GM23248 (cell line): ENCODE data around the gene LMO2. TPM values are rescaled to one million over a fixed set of nuclear protein-coding genes. Genes with fewer than 3 reads are reported as not detected.
A peak's percentile ranks its signal among the peaks of the same experiment; 100 is the strongest.

Experiments
- DNase-seq: peaks from one replicate; pipeline ENCODE4 v3.0.0-alpha.2; 2015
- H2AFZ ChIP-seq: fragments of 200-600 bp; sonication (generic); 2 replicates; pipeline ENCODE4 v1.6.1; 2016; ENCODE audit warnings: antibody characterized with exemption
- H3F3A ChIP-seq: fragments of 200-600 bp; sonication (generic); 2 replicates; pipeline ENCODE4 v1.6.1; 2016; ENCODE audit warnings: mild to moderate bottlenecking, antibody characterized with exemption, mixed run types; ENCODE audit not compliant: insufficient read depth
- H3K27ac ChIP-seq: fragments of 200-600 bp; sonication (generic); 2 replicates; pipeline ENCODE4 v1.5.1; 2016; ENCODE audit warnings: mild to moderate bottlenecking
- H3K27me3 ChIP-seq: fragments of 200-600 bp; sonication (generic); replicated peaks from 2 replicates; pipeline ENCODE4 v1.6.1; 2016; ENCODE audit warnings: mild to moderate bottlenecking; ENCODE audit not compliant: insufficient read depth
- H3K36me3 ChIP-seq: fragments of 200-600 bp; sonication (generic); 2 replicates; pipeline ENCODE4 v1.6.1; 2016; ENCODE audit warnings: low read depth, mild to moderate bottlenecking
- H3K4me1 ChIP-seq: fragments of 200-600 bp; sonication (generic); 2 replicates; pipeline ENCODE4 v1.6.1; 2016; ENCODE audit warnings: mild to moderate bottlenecking; ENCODE audit not compliant: insufficient read depth
- H3K4me2 ChIP-seq: fragments of 200-600 bp; sonication (generic); one replicate; pipeline ENCODE4 v1.6.1; 2016; ENCODE audit warnings: mild to moderate bottlenecking; ENCODE audit not compliant: unreplicated experiment
- H3K4me3 ChIP-seq: fragments of 200-600 bp; sonication (generic); 2 replicates; pipeline ENCODE4 v1.5.1; 2016; ENCODE audit warnings: mild to moderate bottlenecking
- H3K79me2 ChIP-seq: fragments of 200-600 bp; sonication (generic); 2 replicates; pipeline ENCODE4 v1.6.1; 2016; ENCODE audit warnings: mild to moderate bottlenecking; ENCODE audit not compliant: insufficient read depth
- H3K9ac ChIP-seq: fragments of 200-600 bp; sonication (generic); 2 replicates; pipeline ENCODE4 v1.6.1; 2016; ENCODE audit warnings: mild to moderate bottlenecking
- H3K9me2 ChIP-seq: fragments of 200-600 bp; sonication (generic); 2 replicates; pipeline ENCODE4 v1.6.1; 2016; ENCODE audit warnings: mixed run types, mild to moderate bottlenecking, moderate library complexity; ENCODE audit not compliant: insufficient read depth
- H3K9me3 ChIP-seq: fragments of 200-600 bp; sonication (generic); one replicate; pipeline ENCODE4 v1.6.1; 2017; ENCODE audit warnings: low read depth
- H4K20me1 ChIP-seq: fragments of 200-600 bp; sonication (generic); 2 replicates; pipeline ENCODE4 v1.6.0; 2016; ENCODE audit not compliant: insufficient read depth
- EZH2 ChIP-seq: fragments of 200-600 bp; sonication (generic); IDR thresholded peaks from 2 replicates; pipeline ENCODE4 v1.6.1; 2018; ENCODE audit warnings: antibody characterized with exemption, mild to moderate bottlenecking; ENCODE audit not compliant: insufficient read depth, poor library complexity, severe bottlenecking
- EZH2phosphoT487 ChIP-seq: fragments of 200-600 bp; sonication (generic); IDR thresholded peaks from 2 replicates; pipeline ENCODE4 v1.6.1; 2018; ENCODE audit warnings: antibody characterized with exemption, moderate library complexity, mild to moderate bottlenecking, low read depth; ENCODE audit not compliant: insufficient read depth
- whole genome bisulfite sequencing, 2 experiments: methylation state at CpG; one replicate each; pipeline ENCODE4 v1.1.6; 2015 to 2017; ENCODE audit warnings: low lambda C conversion rate in 2 of 2, low coverage in 1 of 2; ENCODE audit errors: missing lambda C conversion rate in 2 of 2; 5-methylcytosine and 5-hydroxymethylcytosine counted together
- in situ Hi-C: fragments of 300-500 bp; cut with MboI; formaldehyde crosslinking; loops from 2 replicates; pipeline ENCODE4 v1.15.0; 2020
- polyA plus RNA-seq: library from polyadenylated mRNA; unstranded; fragments of >200 nt; fragmentation: Nextera tagmentation; extraction: Ambion mirVana; gene quantifications from 2 replicates; pipeline ENCODE4 v1.2.1, GENCODE V29; 2016
- total RNA-seq: library from RNA; depleted of rRNA; stranded (reverse); fragments of >200 nt; shearing (Covaris generic); gene quantifications from 2 replicates; pipeline ENCODE4 v1.2.3, GENCODE V29; 2014

LMO2 gene
- total and polyA plus RNA-seq, 2 experiments from 2014 or later = not detected

GRCh38 chr11:33898957-33899356 lies 7.1 kb upstream of the LMO2 start:
- Histone ChIP-seq H3K27me3 (peaks cover 29% of the 10 kb centered on the region), H3K4me2 (peak overlapping the region; percentile 24), H3K36me3 (no peaks in the 10 kb centered on the region), H3K9me2 (no peaks in the 10 kb centered on the region), H3K9me3 (no peaks in the 10 kb centered on the region), H4K20me1 (no peaks in the 10 kb centered on the region), H3K79me2 (no peaks in the 10 kb centered on the region), H3K9ac (no peak overlapping the region), H3F3A (no peaks in the 10 kb centered on the region), H3K27ac (no peak overlapping the region), H3K4me3 (no peak overlapping the region), H2AFZ (no peak overlapping the region), H3K4me1 (peaks cover 14% of the 10 kb centered on the region)
- in situ Hi-C loops = no loop called here
- TF ChIP-seq EZH2phosphoT487 = no peak
- no peak for TF ChIP-seq EZH2
- WGBS, 2 experiments = 55 to 61% methylated on average over 3 of the region's 3 CpGs
- DNase-seq = no peak

GRCh38 chr11:33897761-33898375 lies 6.0 kb upstream of the LMO2 start:
- in situ Hi-C loops = no loop called here

GRCh38 chr11:33896911-33897310 lies 5.0 kb upstream of the LMO2 start:
- Histone ChIP-seq H3K36me3 (no peaks in the 10 kb centered on the region), H3K9ac (no peak overlapping the region), H2AFZ (no peak overlapping the region), H3K4me1 (peaks cover 14% of the 10 kb centered on the region), H3K4me3 (no peak overlapping the region), H3K9me3 (no peaks in the 10 kb centered on the region), H3K4me2 (no peak overlapping the region), H3K9me2 (no peaks in the 10 kb centered on the region), H3K79me2 (no peaks in the 10 kb centered on the region), H3K27ac (no peak overlapping the region), H3F3A (no peaks in the 10 kb centered on the region), H4K20me1 (no peaks in the 10 kb centered on the region), H3K27me3 (peaks cover 10% of the 10 kb centered on the region; the same call in 1 of the 2 replicates)
- in situ Hi-C loops = no loop called here
- TF ChIP-seq EZH2phosphoT487 = no peak
- no peak for TF ChIP-seq EZH2
- DNase-seq = peak; percentile 24
- 32 to 38% methylated on average over 2 of the region's 2 CpGs for WGBS, 2 experiments

More at GRCh38 chr11:33897761-33898375, 6.0 kb upstream of the LMO2 start:
- Histone ChIP-seq H3K9me2 (no peaks in the 10 kb centered on the region), H3K9ac (no peak overlapping the region), H3F3A (no peaks in the 10 kb centered on the region), H3K4me1 (peaks cover 14% of the 10 kb centered on the region), H3K4me3 (no peak overlapping the region), H3K27me3 (peaks cover 18% of the 10 kb centered on the region), H2AFZ (no peak overlapping the region), H3K9me3 (no peaks in the 10 kb centered on the region), H4K20me1 (no peaks in the 10 kb centered on the region), H3K36me3 (no peaks in the 10 kb centered on the region), H3K27ac (no peak overlapping the region), H3K79me2 (no peaks in the 10 kb centered on the region), H3K4me2 (no peak overlapping the region)
- peak; percentile 42 for DNase-seq
- WGBS, 2 experiments = 37 to 42% methylated on average over 4 of the region's 4 CpGs
- no peak for TF ChIP-seq EZH2
- TF ChIP-seq EZH2phosphoT487 = no peak

GRCh38 chr11:33895752-33896137 lies 3.9 kb upstream of the LMO2 start:
- H3F3A ChIP-seq = no peaks in the 10 kb centered on the region; the same call in 1 of the 2 replicates
- 95 to 98% methylated on average over 2 of the region's 2 CpGs for whole genome bisulfite sequencing, 2 experiments
- no peak overlapping the region for H3K9ac ChIP-seq
- H3K36me3 ChIP-seq = no peaks in the 10 kb centered on the region
- no peaks in the 10 kb centered on the region for H4K20me1 ChIP-seq
- no peaks in the 10 kb centered on the region for H3K79me2 ChIP-seq
- no peak overlapping the region for H3K4me3 ChIP-seq
- DNase-seq = no peak
- H3K4me2 ChIP-seq = no peak overlapping the region
- no peaks in the 10 kb centered on the region for H3K9me3 ChIP-seq
- H3K27me3 ChIP-seq = peaks cover 7% of the 10 kb centered on the region; the same call in 1 of the 2 replicates
- TF ChIP-seq EZH2 (no peak), EZH2phosphoT487 (no peak)
- no peak overlapping the region for H3K27ac ChIP-seq
- no peak overlapping the region for H2AFZ ChIP-seq
- H3K9me2 ChIP-seq = no peaks in the 10 kb centered on the region
- H3K4me1 ChIP-seq = peaks cover 14% of the 10 kb centered on the region
- in situ Hi-C loops = no loop called here

GRCh38 chr11:33894398-33894746 lies 2.5 kb upstream of the LMO2 start:
- in situ Hi-C loops = no loop called here
- H3K9me3 ChIP-seq = no peaks in the 10 kb centered on the region
- H2AFZ ChIP-seq = no peak overlapping the region
- no peak overlapping the region for H3K4me2 ChIP-seq
- no peaks in the 10 kb centered on the region; the same call in 1 of the 2 replicates for H3F3A ChIP-seq
- H3K36me3 ChIP-seq = no peaks in the 10 kb centered on the region
- no peak overlapping the region for H3K27ac ChIP-seq
- peaks cover 11% of the 10 kb centered on the region for H3K4me1 ChIP-seq
- no peaks in the 10 kb centered on the region; the same call in 1 of the 2 replicates for H3K27me3 ChIP-seq
- H4K20me1 ChIP-seq = no peaks in the 10 kb centered on the region
- no peak for TF ChIP-seq EZH2phosphoT487
- no peak for TF ChIP-seq EZH2
- no peaks in the 10 kb centered on the region for H3K79me2 ChIP-seq
- DNase-seq = no peak
- H3K9ac ChIP-seq = no peak overlapping the region
- WGBS, 2 experiments = 86 to 94% methylated on average over 4 of the region's 4 CpGs
- no peak overlapping the region for H3K4me3 ChIP-seq
- H3K9me2 ChIP-seq = no peaks in the 10 kb centered on the region
